Sciatic nerve (tissue), 2 donors: Measurements from ENCODE around the gene SPON2. TPM values are rescaled to one million over a fixed set of nuclear protein-coding genes. Genes with fewer than 3 reads are reported as not detected.
"Not testable (repeated sequence)": the region's sequence is repeated elsewhere in the genome, so short reads cannot be mapped to it uniquely, and the experiment has no call there.

Experiments used
- ATAC-seq: fragments of 200-7000 bp; cut with Tn5 transposase; one replicate; pipeline ENCODE4 v1.9.1; 2020; ENCODE audit warnings: mild to moderate bottlenecking, moderate library complexity
- DNase-seq: peaks from one replicate; pipeline ENCODE4 v3.0.0-alpha.2; 2020; ENCODE audit warnings: low spot score
- intact Hi-C: fragments of 100-400 bp; cut with DNase I; formaldehyde crosslinking; loops from one replicate; pipeline ENCODE4 v1.14.2; 2022
- total RNA-seq: library from RNA; stranded (reverse); fragmentation: NEBNext Ultra II Directional; extraction: Animal tissue kit (Norgen Biotek cat#: 25700); gene quantifications from one replicate; pipeline ENCODE4 v1.2.1, GENCODE V29; 2021
- donor health status: DM: no; HTN: no; CAD: no.
- donor health status: DM: no; HTN: no; CAD: no.

SPON2 gene
- total RNA-seq, 1 donor from 2014 or later: 35.6 TPM

- DNase-seq, ATAC-seq, intact Hi-C loops: not testable (repeated sequence)
Observed at GRCh38 chr4:1125466-1125865, 46.9 kb downstream of the SPON2 start.

- ATAC-seq (no peak), DNase-seq (no peak)
- intact Hi-C loops: no loop called here
Observed at GRCh38 chr4:1124818-1125217, 47.6 kb downstream of the SPON2 start.

GRCh38 chr4:1122505-1122904 lies 49.9 kb downstream of the SPON2 start:
- intact Hi-C loops: no loop called here
- DNase-seq: no peak
- ATAC-seq: no peak

Other genes with a start within 250 kb of the SPON2 start
- gene GAK, start 240.3 kb downstream of the SPON2 start, total RNA-seq: 96.6 TPM
- gene TMEM175, start 240.1 kb downstream of the SPON2 start, total RNA-seq: 26.8 TPM
- gene DGKQ, start 199.0 kb downstream of the SPON2 start, total RNA-seq: 9.6 TPM
- 36.7 TPM for gene IDUA, start 185.5 kb downstream of the SPON2 start, total RNA-seq
- gene SLC26A1, start 179.2 kb downstream of the SPON2 start, total RNA-seq: 0.45 TPM
- gene FGFRL1, start 161.0 kb downstream of the SPON2 start, total RNA-seq: 16.6 TPM
- gene RNF212, start 59.0 kb downstream of the SPON2 start, total RNA-seq: 17.9 TPM
- gene CTBP1, start 76.5 kb upstream of the SPON2 start, total RNA-seq: 143 TPM
- gene MAEA, start 117.3 kb upstream of the SPON2 start, total RNA-seq: 68.6 TPM
- gene UVSSA, start 174.6 kb upstream of the SPON2 start, total RNA-seq: 33.5 TPM
- gene NKX1-1, start 233.9 kb upstream of the SPON2 start, total RNA-seq: not detected